Astrocyte (in vitro differentiated cells and primary cell): ENCODE data around the gene IGSF21.

Experiments
- CTCF ChIP-seq: IDR thresholded peaks from 2 replicates; pipeline ENCODE4 v1.5.1; 2011; ENCODE audit warnings: low read depth, mild to moderate bottlenecking, inconsistent platforms, low read length, moderate library complexity; ENCODE audit not compliant: insufficient read depth
- EZH2 ChIP-seq: IDR thresholded peaks from 2 replicates; pipeline ENCODE4 v1.6.1; 2012; ENCODE audit warnings: mild to moderate bottlenecking, low read length, inconsistent platforms; ENCODE audit not compliant: insufficient read depth

DNA sequence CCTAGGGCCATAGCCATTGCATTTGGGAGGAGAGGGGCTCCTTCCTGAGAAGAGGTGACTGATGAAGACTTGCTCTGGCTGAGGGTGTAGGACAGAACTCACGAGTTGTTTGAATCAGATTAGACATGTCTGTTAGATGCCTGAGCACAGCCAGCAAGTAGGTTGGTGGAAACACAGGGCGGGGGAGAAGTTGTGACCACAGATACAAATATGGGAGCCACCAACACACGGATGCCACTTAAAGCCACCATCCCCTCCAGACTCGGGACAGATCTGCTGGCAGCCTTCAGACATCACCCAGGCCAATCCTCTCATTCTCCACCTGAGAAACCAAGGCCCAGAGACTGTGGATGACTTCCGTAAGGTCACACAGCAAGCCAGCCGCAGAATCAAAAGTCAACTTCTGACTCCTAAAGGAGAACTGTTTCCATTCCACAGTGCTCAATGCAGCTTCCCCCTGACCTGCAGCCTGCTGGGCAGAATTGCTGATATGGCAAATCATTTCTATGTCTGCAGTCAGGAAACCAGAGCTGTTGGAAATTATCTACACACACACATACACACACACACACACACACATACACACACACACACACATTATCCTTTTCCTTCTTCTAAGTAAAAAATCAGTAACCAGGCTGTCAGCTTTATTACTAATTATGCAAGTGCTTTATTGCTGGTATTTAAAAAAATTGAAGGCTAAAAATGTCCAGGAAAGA, 196.7 kb downstream of the IGSF21 start:
- TF ChIP-seq CTCF (no peak), EZH2 (no peak)
